NOMO-1 (cell line): ENCODE results near the gene SMIM35.
"Not testable (repeated sequence)": the region's sequence is repeated elsewhere in the genome, so short reads cannot be mapped to it uniquely, and the experiment has no call there.

Experiments used
- DNase-seq, 2 experiments: peaks; one replicate each; lab custom pipeline; 2025; ENCODE audit not compliant: unreplicated experiment in 2 of 2; lab: John Stamatoyannopoulos, UW

SMIM35 gene

DNA sequence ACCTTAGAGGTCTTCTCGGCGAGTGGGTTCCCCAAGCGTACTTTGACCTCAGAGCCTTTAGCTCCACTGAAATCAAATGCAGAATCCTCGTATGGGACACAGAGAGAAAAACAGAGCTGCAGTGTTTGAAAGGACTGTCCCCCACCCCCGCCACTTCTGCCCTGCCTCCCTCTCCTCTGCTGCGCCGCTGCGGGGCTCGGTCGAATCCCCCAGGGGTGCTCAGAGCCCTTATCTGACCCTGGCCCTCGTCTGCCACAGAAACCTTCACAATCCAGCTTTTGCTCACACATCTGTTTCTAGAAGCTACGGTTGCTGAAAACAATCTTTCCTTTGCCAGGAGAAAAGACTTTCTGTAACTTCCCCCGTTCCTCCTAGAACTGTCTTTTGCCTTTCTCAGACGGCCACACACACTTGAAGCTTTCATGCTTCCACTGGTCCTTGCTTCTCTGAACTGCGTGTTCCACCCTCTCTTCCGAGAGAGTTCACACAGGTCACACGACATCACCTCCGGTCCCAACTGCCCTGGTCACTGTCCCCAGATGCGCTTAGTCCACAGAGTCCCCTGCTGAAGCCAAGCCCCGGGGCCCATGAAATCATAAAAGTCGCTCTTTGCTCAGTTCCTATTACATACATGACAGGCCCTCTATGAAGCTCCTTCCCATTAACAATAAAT lies 3.7 kb downstream of the SMIM35 start:
- DNase-seq = no peak

DNA sequence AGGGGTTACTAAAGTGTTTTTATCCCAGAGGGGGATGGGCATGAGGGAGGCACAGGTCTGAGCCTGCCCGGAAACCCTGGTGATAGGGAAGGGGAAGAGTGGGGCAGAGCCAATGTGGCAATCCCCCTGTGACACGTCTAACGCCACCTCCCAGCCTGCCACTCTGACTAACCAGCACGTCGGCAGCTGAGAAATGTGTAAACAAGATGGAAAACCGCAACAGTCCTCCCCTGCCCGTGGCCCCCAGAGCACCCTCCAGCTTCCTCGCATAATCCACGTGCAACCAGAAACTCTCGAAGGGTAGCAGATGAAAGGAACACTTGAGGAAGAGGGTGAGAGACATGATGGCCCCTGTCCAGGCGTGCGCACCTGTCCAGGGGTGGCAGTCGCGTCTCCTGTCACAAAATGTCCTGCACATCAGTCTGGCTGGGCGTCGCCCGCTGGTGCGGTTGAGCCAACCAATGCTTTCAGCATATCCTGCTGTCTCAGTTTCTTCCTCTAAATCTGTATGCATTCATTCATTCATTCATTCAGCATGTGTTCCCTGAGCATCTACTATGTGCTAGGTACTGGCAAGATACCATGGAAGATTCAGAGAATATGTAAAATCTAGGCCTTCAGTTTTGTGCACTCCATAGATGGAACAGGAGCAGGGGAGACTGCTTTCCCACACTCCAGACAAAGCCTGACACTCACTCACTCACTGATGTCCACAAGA lies 5.4 kb downstream of the SMIM35 start:
- peak; percentile 18 to 20 for DNase-seq

DNA sequence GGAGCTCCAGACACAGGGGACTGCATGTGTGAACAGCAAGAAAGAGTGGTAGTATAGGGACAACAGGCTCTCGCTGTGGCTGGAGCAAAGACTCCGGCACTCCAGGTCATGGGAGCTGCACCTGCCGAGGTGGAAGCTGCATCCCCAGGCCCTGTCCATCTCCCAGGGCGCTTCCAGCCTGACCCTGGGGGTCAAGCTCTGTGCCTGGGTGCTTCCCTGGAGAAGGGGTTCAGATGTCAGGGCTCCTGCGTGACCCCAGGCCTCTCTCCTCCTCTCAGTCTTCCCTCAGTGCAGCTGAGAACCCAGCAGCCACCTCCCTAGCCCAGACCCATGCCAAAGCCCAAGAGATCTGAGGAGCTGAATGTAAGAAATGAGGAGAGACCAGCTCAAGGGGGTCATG lies 6.5 kb downstream of the SMIM35 start:
- no peak for DNase-seq

DNA sequence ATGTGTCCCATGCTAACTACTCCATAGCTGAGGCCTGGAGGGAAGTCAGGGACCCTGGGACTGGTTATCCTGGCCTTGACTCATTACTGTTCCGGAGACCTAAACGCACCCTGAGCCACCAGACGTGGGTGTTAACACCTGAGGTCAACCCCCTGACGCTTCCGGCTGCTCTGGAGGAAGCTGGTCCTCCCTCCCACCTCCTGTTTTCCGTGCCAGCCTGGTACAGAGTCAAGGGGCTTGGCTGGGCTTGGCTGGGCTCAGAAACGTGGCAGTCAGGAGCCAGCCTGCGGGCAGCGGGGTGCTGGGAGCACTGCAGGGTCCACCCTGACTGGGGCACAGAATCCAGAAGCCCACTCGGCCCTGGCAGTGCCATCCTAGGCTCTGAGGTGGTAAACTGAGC lies 7.3 kb downstream of the SMIM35 start:
- no peak for DNase-seq

DNA sequence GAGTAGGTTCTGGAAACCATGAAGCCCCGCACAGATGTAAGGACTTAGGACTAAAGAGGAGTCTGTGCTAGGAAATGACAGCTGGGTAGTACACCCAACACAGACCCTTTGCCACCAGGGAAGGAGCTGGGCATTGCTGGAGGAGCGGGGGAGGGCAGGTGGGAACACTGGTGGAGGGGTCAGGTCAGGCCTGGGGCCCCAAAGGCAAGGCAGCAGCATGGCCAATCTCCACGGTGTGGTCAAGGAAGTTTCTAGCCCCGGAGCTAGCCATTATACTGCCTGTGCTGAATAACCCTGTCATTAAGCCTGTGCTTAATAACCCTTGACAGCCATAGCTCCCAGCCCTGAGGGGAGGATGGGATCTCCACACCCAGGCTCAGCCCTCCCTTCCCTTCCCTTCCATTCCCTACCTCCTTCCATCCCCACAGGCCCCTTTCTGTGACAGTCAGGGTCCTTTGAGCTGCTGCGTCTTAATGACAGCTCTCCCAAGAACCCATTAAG lies 7.8 kb downstream of the SMIM35 start:
- no peak for DNase-seq

DNA sequence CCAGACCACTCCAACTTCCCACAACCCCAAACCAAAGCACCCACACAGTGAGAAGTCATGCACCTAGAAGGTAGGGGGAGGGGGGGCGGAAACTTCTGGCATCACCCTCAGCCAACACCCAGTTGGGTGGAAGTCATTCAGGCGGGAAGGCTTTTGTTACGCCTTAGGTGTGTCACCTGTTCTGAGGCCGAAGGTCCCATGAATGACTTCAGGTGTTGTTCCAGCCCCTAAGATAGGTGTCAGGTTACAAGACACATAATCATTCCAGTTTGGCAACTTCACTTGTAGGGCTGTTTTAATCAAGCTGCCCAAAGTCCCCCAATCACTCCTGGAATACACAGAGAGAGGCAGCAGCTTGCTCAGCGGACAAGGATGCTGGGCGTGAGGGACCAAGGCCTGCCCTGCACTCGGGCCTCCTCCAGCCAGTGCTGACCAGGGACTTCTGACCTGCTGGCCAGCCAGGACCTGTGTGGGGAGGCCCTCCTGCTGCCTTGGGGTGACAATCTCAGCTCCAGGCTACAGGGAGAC lies 9.9 kb downstream of the SMIM35 start, which contains the start of gene TMPRSS4:
TMPRSS4 (plus strand) TSS at position 325 of the 528 bp plus-strand sequence. CDS start 225 bp downstream, outside the sequence.
- DNase-seq = no peak

DNA sequence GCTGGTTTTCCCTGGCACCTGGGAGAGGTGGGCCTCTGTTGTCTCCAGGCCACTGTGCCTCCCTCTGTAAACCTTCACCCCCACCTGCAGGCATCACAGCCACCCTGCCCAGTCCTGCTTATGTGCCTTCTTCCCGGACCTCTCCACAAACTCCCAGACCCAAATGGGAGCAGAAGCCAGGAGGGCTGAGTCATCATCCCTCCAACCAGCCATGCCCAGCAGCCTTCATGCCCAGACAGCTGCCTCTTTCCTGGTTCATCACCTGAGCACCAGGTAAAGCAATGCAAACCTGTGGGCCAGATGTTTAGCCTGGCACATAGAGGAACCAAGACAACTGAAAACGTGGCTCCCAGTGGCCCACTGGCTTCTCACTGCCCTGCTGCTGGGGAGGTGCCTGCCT lies 12.0 kb downstream of the SMIM35 start:
- no peak for DNase-seq

DNA sequence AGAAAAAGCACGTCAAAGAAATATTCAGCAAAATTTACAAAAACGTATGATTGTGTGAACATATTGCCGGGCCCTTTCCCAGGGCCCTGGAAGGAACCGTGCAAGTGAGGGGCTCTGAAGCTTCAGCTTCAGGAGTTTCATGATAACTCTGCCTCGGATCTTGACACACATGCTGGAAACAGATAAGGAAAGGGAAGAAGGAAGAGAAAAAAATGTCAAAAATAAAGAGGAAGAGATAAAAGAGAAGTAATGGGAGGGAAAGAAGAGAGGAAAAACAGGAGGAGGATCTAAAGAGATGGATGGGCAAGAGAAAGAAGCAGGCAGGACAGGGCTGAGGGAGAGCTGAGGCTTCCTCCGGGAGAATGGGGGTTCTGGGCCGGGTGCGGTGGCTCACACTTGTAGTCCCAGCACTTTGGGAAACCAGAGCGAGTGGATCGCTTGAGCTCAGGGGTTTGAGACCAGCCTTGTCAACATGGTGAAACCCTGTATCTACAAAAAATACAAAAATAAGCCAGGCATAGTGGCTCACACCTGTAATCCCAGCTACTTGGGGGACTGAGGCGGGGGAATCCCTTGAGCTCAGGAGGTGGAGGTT lies 12.6 kb downstream of the SMIM35 start:
- DNase-seq = no peak

DNA sequence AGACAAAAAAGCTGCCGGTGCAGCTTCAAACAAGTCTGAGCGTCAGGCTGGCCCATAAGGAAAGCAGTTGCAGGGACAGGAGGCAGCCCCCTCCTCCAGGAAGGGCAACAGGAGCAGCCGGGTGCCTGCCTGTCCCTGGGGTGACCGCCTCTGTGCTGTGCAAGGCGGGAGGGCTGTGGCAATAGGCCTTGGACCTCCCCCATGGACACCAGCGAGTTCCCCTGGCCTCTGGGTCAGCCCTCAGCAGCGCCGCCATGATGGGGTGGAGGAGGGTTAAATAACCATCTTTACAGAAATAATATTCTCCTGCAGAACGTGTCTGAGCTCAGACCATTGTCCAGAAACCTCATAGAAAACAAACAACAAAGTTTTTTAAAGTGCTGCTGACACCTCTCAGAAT lies 13.2 kb downstream of the SMIM35 start:
- no peak for DNase-seq

DNA sequence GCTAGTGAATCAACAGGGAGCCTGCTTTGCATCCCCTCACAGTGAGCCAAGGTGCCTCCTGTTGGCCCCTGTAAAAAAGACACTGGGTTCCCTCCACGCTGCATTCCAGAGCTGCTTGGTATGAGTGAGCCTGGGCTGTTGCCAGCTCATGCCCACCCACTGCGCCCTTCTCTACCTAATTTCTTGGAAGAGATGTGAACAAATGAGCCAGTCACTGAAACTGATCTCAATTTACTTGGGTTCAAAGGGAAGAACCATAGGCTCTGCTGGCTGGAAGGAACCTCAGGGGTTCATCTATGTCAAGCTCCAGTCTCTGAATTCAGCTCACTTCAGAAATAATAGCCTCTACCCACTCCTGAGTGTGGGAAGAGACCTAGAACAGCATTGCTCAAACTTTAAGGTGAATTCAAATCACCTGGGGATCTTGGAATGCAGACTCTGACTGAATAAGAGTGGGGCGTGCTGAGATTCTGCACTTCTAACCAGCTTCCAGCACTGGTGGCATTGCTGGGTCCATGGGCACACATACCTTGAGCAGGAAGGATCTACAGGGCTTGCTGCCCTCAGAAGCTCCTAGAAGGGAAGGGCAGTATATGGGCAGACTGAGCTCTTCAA lies 15.2 kb downstream of the SMIM35 start:
- no peak for DNase-seq

DNA sequence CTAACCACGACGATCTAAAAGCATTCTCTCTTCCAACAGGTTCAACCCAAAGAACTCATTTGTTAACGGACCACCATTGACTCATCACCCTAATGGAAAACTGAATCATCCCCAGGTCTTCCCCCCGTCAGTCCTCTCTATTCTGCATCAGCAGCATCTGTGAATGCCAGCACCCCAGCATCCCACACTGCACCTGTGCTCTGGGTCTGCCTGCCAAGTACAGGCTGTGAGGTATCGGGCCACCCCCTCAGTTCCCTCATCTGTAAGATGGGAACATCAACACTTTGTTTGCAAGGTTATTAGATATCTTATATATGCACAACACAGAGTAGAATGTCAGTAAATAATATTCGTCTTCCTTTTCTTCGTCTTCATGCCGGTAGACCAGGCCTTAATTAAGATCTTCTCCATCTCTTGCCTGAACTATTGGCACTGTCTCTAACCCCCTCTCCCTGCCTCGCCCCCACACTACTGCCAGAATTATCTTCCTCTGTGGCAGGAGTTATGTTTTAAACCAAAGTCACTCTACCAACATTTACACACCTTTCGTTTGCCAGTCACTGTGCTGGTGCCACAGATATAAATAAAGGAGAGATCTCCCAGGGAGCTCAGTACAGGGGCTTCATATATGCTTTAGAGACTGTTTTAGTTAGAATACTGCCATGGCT lies 17.7 kb downstream of the SMIM35 start:
- DNase-seq = no peak

DNA sequence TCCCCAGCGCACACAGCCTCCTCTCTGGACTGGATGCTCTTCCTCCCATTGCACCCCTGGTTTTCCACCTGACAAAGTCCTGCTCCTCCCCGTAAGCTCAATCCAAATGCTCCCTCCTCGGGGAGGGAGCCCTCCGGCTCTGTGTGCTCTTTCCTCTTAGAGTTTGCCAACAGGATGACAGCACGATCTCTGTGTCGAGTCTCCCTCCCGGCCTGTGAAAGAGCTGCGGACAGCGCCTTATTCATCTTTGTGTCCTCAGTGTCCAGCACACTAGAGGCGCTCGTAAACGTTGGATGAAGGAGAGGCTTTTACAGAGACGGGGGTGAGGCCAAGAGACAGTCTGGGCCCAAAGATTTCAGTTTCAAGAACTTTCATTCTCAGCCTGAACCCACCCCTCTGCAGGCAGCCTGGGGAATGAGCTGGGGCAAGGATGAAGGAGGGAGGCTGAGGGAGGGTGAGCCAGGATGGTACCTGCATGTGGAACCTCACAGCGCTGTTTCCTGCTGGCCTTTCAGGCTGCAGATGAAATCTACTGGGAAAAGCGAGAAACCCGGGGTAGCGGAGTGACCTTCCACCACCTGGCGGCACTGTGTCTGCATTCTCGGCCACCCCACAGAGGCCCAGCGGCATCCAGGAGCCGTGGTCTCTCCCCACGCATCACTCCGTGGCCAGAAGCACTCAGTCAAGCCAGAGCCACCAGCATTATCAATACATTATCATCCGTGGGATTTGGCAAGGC lies 18.4 kb downstream of the SMIM35 start:
- no peak for DNase-seq

DNA sequence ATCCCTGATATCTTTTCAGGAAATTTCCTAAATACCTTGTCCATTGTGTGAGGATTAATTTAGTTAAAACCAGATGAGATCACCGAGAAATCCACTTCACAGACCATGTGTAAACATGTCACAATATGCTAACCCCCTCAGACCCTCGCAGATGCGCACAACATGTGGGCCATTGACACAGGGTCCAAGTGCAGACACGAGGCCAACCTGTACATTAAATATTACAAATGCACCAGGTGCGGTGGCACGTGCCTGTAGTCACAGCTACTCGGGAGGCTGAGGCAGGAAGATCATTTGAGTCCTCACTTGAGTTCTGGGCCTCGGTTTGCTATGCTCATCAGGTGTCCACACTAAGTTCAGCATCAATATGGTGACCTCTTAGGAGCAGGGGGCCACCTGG lies 19.8 kb downstream of the SMIM35 start:
- DNase-seq = no peak

DNA sequence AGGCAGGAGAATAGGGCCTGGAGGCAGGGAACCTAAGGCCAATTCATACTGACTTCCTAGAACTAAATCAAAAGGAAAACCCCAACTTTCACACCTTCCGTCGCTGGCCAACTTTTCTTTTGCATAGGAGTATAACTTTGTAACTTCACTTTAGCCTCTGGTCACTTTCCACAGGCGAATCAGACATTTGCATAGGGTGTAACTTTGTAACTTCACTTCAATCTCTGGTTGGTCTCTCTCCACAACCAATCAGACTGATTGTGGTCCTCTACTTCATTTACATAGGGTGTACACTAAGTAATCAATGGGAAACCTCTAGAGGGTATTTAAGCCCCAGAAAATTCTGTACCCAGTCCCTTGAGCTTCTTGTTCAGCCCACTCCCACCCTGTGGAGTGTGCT lies 21.4 kb downstream of the SMIM35 start:
- DNase-seq = no peak

DNA sequence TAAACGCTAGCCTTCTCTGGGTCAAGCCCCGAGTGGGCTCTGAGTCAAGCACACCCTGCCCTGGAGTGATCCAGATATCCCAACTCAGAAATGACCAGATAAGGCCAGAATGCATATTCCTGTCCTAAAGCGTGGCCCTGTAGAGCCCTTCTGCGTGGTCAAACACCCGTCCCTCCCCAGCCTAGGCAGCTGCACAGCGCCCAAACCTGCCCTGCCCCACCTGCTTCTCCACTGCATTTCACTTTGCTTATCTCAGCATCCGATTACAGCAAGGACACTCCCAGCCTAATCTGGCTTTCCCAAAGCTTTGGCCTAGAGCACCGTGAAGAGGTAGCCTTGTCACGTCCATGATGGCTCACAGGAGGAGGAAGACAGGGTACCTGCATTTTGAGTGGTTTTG lies 21.8 kb downstream of the SMIM35 start:
- DNase-seq = no peak

DNA sequence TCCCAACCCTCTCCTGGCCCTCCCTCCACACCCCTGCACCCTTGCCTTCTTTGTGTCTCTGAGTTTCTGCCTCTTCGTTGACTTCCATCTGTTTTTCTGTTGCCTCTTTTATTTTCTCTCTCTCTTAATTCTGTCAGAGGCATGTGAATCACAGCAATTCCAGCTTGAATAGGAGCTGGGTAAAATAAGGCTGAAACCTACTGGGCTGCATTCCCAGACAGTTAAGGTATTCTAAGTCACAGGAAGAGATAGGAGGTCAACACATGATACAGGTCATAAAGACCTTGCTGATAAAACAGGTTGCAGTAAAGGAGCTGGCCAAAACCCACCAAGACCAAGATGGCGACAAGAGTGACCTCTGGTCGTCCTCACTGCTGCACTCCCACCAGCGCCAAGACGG lies 24.1 kb downstream of the SMIM35 start:
- not testable (repeated sequence) for DNase-seq

DNA sequence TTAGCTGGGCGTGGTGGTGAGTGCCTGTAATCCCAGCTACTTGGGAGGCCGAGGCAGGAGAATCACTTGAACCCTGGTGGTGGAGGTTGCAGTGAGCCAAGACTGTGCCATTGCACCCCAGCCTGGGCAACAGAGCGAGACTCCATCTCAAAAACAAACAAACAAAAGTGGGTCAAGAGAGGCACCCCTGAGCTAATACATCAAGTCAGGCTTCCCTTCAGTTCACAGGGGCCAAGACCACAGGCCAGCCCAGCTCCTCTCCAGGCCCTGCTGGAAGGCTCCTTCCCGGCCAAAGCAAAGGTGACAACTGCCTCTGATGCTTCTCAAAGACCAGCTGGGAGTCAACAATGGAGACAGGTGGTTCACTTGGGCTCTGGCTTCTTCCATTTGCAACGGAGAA lies 24.6 kb downstream of the SMIM35 start:
- DNase-seq = not testable (repeated sequence)

DNA sequence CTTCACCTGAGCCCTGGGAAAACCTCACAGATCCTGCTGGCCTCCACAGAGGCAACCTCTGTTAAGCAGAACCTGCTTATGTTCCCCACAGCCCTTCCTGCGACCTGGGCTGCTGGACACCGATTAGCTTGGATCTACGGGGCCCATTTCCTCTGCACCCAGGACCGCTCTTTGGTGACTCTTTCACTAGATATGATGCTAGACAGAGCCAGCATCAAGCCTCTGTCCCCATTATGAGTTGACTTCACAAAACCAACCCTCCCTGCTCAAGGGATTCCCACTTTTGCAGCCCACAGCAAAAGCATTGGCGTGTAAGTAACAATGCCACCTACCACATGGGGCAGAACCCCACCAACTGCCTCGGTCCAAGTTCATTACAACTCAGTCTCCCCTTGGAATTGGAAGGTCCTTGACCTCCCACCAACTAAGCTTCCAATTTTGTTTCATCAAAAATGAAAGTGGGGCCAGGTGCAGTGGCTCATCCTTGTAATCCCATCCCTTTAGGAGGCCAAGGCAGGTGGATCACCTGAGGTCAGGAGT lies 25.1 kb downstream of the SMIM35 start:
- no peak for DNase-seq

DNA sequence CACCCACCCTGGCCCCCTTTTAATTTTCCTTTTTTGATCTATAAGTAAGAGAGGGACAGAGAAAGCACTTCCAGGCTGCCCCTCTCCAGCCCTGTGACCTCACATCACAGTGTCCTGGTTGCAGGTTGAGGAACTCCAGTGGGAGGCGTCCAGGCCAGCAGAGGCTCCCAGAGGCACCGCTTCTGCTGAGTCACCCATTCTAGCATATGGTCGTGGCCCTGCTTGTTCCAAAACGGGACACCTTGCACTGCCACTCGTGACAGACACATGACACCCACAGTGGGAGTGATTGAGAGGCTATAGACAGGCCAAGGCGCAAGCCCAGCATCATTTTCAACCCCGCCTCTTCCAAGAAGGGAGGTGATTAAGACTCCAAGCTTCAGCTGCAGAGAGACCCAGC lies 25.9 kb downstream of the SMIM35 start:
- no peak for DNase-seq
